ENCODE data around the gene TLR5. TPM values are rescaled to one million over a fixed set of nuclear protein-coding genes. Genes with fewer than 3 reads are reported as not detected.

TLR5 gene
- polyA plus RNA-seq, 1 donor from 2014 or later = not detected

- Histone ChIP-seq H3K27me3 (ENCODE audit: insufficient read depth, low read depth, low read length) (no peaks in the 10 kb centered on the region), H3K9ac (ENCODE audit: low read length) (no peak overlapping the region), H3F3A (ENCODE audit: insufficient read depth, low read length, poor library complexity, severe bottlenecking) (no peaks in the 10 kb centered on the region), H3K4me3 (ENCODE audit: low read length) (peak overlapping the region; percentile 40), H3K27ac (ENCODE audit: low read length) (peak overlapping the region; percentile 8), H3K9me3 (ENCODE audit: low read length) (no peaks in the 10 kb centered on the region), H3K9me2 (ENCODE audit: insufficient read depth, low read length) (no peaks in the 10 kb centered on the region), H3K36me3 (ENCODE audit: insufficient read depth, low read length) (no peaks in the 10 kb centered on the region), H3K79me2 (replicated peaks; ENCODE audit: insufficient read depth, low read length) (no peaks in the 10 kb centered on the region), H2AFZ (ENCODE audit: low read depth, low read length) (no peak overlapping the region), H4K20me1 (ENCODE audit: insufficient read depth) (no peaks in the 10 kb centered on the region), H3K4me2 (ENCODE audit: low read length) (no peak overlapping the region)
- TF ChIP-seq REST (IDR thresholded peaks at IDR 0.05; ENCODE audit: borderline replicate concordance) (no peak), RAD21 (conservative IDR thresholded peaks at IDR 0.05) (peak; percentile 99), SMC3 (conservative IDR thresholded peaks at IDR 0.05; ENCODE audit: poor library complexity) (peak; percentile 100), POLR2AphosphoS5 (IDR thresholded peaks at IDR 0.05) (no peak), TAF1 (IDR thresholded peaks at IDR 0.05; ENCODE audit: low read depth) (no peak), CTCF (IDR thresholded peaks at IDR 0.05; ENCODE audit: poor library complexity, severe bottlenecking) (peak; percentile 98), EZH2 (IDR thresholded peaks at IDR 0.05; ENCODE audit: borderline replicate concordance, insufficient read depth, low read length, poor library complexity, severe bottlenecking) (no peak), MXI1 (conservative IDR thresholded peaks at IDR 0.05; ENCODE audit: poor library complexity, severe bottlenecking) (no peak), EP300 (conservative IDR thresholded peaks at IDR 0.05; ENCODE audit: poor library complexity, severe bottlenecking) (no peak)
Measured at GRCh38 chr1:223081181-223081994, 61.7 kb downstream of the TLR5 start.

GRCh38 chr1:223079498-223079897 lies 63.5 kb downstream of the TLR5 start:
- H3K27ac ChIP-seq (ENCODE audit: low read length) = no peak overlapping the region
- no peaks in the 10 kb centered on the region for H3K79me2 ChIP-seq (replicated peaks; ENCODE audit: insufficient read depth, low read length)
- no peaks in the 10 kb centered on the region for H3K9me3 ChIP-seq (ENCODE audit: low read length)
- H4K20me1 ChIP-seq (ENCODE audit: insufficient read depth) = no peaks in the 10 kb centered on the region
- no peaks in the 10 kb centered on the region for H3K36me3 ChIP-seq (ENCODE audit: insufficient read depth, low read length)
- H2AFZ ChIP-seq (ENCODE audit: low read depth, low read length) = no peak overlapping the region
- no peak overlapping the region for H3K9ac ChIP-seq (ENCODE audit: low read length)
- no peaks in the 10 kb centered on the region for H3K9me2 ChIP-seq (ENCODE audit: insufficient read depth, low read length)
- H3F3A ChIP-seq (ENCODE audit: insufficient read depth, low read length, poor library complexity, severe bottlenecking) = no peaks in the 10 kb centered on the region
- TF ChIP-seq SMC3 (conservative IDR thresholded peaks at IDR 0.05; ENCODE audit: poor library complexity) = no peak
- no peak for TF ChIP-seq RAD21 (conservative IDR thresholded peaks at IDR 0.05)
- no peak for TF ChIP-seq MXI1 (conservative IDR thresholded peaks at IDR 0.05; ENCODE audit: poor library complexity, severe bottlenecking)
- no peak for TF ChIP-seq EZH2 (IDR thresholded peaks at IDR 0.05; ENCODE audit: borderline replicate concordance, insufficient read depth, low read length, poor library complexity, severe bottlenecking)
- no peak for TF ChIP-seq TAF1 (IDR thresholded peaks at IDR 0.05; ENCODE audit: low read depth)
- no peaks in the 10 kb centered on the region for H3K27me3 ChIP-seq (ENCODE audit: insufficient read depth, low read depth, low read length)
- no peak overlapping the region for H3K4me2 ChIP-seq (ENCODE audit: low read length)
- no peak overlapping the region for H3K4me3 ChIP-seq (ENCODE audit: low read length)
